Measurements from ENCODE around the gene ADAMTS6. TPM values are rescaled to one million over a fixed set of nuclear protein-coding genes. Genes with fewer than 3 reads are reported as not detected.
"Not testable (repeated sequence)": the region's sequence is repeated elsewhere in the genome, so short reads cannot be mapped to it uniquely, and the experiment has no call there.

The ADAMTS6 gene
- polyA plus RNA-seq, 3 donors = 0.03 to 0.67 (median 0.37) TPM

GRCh38 chr5:65190328-65191053 lies 291.2 kb downstream of the ADAMTS6 start:
- WGBS, 3 donors = 65 to 83% (median 80%) methylated on average over 3 of the region's 3 CpGs
- no peak overlapping the region for H3K27ac ChIP-seq (ENCODE audit: low read depth, low read length)

GRCh38 chr5:65186646-65187227 lies 295.0 kb downstream of the ADAMTS6 start:
- no peak overlapping the region for H3K27ac ChIP-seq (ENCODE audit: low read depth, low read length)
- WGBS, 3 donors = 73 to 78% (median 77%) methylated on average over 2 of the region's 2 CpGs

DNA sequence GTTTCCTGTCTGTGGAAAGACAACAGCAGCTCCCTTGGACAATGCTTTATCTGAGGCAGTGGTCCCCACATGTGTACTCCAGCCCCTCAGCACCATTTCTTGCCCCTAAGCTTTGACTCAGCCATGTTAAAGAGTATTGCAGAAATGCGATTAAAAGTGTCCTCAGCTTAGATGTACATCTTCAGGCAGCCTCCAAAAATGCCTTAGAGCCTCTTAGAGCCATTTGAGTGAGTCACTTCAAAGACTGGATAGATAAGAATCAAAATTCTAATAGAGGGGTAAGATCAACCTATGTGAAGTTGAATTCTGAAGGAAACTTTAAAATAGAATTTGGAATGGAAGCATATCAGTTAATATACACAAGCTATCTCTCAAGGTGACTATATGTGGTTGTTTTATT lies 296.3 kb downstream of the ADAMTS6 start:
- no peak overlapping the region for H3K27ac ChIP-seq (ENCODE audit: low read depth, low read length)
- 89 to 97% (median 97%) methylated on average over 1 of the region's 1 CpG for WGBS, 3 donors

- 68 to 83% (median 74%) methylated on average over 5 of the region's 5 CpGs for WGBS, 3 donors
- no peak overlapping the region for H3K27ac ChIP-seq (ENCODE audit: low read depth, low read length)
These were observed 296.9 kb downstream of the ADAMTS6 start for GRCh38 chr5:65184780-65185179.

- 94 to 97% (median 96%) methylated on average over 18 of the region's 18 CpGs for WGBS, 3 donors
These were observed 307.5 kb downstream of the ADAMTS6 start for GRCh38 chr5:65174231-65174630.

DNA sequence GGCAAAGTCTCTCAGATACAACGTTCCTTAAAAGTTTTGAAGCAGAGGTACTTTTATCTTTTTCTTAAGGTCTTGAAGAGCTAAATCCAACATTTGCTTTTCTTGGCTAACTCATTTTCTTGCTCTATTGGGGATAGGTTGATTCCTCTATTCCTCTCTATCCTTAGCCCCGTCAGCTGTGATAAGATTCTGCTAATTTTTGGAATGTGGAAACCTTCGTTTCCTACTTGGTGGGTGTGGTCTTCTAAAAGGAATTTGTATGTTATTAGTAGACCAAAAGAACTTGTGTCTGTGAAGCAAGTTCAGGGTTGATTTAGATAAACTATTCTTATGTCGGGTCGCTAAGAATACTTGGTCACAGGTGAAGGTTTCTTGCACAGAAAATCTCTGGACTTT lies 308.6 kb downstream of the ADAMTS6 start:
- WGBS, 3 donors = 79 to 82% (median 80%) methylated on average over 5 of the region's 5 CpGs
- H3K27ac ChIP-seq (ENCODE audit: low read depth, low read length) = no peak overlapping the region

More at GRCh38 chr5:65174231-65174630, 307.5 kb downstream of the ADAMTS6 start:
- not testable (repeated sequence) for H3K27ac ChIP-seq (ENCODE audit: low read depth, low read length)

DNA sequence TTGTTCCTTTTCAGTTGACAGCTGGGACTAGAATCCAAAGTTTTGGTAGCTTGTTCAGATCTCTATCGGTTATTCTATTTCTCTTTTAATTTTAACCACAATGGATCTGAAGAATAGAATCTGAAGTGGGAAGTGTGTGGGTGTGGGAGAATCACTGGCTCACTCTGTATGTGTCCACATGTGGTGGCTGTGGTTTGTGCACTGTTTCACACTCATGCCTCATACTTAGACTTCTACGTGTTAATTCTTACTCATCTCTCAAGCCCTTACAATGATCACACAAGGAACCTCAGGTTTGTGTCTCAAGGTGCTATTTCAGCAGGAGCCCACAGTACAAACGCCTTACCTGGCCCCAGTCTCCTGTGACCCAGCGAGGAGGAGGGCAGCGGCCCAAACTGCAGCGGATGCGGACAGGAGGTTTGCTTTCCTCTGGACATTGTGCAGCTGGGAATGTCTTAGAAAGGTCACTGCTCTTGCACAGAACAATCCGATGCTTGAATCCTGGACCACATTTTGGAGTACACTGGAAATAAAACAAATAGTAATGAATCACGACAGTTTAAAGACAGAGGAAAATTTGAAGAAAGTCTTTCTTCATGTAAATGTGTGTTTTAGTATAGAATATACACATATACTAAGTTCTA lies 309.1 kb downstream of the ADAMTS6 start:
- WGBS, 3 donors = 81 to 87% (median 86%) methylated on average over 9 of the region's 9 CpGs
- H3K27ac ChIP-seq (ENCODE audit: low read depth, low read length) = no peak overlapping the region

DNA sequence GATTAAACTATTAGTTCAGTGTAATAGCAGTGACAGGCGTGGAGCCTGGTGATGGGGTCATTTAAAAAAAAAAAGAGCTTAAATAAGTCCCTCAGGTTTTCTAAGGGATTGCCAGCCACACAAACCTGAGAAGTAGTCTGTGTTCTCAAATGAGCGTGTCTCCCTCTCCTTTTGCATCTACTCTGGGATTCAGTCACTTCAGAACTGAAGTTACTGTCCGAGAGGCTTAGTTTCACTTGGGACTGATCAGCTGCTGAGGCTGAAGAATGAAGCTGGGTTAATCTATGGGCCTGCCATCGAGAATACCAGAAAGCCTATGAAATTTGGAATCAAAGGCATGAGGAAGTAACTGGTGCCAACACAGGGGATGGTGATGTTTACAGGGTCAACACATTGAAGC lies 310.1 kb downstream of the ADAMTS6 start:
- no peak overlapping the region for H3K27ac ChIP-seq (ENCODE audit: low read depth, low read length)
- WGBS, 3 donors = 61 to 95% (median 78%) methylated on average over 4 of the region's 4 CpGs

DNA sequence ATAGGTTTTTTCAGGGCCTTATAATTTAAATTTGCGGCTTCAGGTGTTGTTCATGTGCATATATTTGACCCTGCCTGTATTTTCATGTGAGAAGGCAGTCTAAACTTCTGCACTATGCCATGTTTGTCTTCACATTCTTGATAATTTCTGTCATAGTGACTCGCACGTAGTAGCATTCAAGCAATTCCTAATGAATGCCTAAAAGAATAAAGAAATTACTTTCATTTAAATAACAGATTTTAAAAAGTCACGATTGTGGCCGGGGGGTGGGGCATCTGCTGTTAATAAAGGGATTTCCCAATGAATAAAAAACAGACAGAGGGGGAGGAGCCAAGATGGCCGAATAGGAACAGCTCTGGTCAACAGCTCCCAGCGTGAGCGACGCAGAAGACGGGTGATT lies 318.0 kb downstream of the ADAMTS6 start:
- WGBS, 3 donors = 91 to 92% (median 91%) methylated on average over 10 of the region's 10 CpGs
- H3K27ac ChIP-seq (ENCODE audit: low read depth, low read length) = no peak overlapping the region

DNA sequence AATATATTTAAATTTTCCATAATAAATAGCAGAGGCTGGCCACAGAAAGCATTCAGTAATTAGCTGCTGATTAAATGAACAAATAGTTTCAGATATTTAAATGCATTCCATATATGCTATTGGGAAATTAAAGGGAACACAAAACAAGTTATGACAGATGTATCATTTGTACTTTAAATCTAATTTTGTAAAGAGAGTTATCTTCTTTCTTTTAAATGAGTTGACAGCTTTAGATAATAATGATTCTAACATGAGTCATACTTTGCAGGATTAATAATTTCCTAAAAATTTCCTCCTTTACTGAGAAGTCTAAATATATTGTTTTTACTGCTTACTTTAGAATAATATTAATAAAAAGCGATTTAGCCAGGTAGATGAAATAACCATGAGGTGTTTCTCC lies 320.1 kb downstream of the ADAMTS6 start:
- H3K27ac ChIP-seq (ENCODE audit: low read depth, low read length) = no peak overlapping the region
- WGBS, 3 donors = 84 to 98% (median 86%) methylated on average over 1 of the region's 1 CpG

GRCh38 chr5:65157906-65158603 lies 323.7 kb downstream of the ADAMTS6 start:
- 63 to 69% (median 69%) methylated on average over 4 of the region's 4 CpGs for WGBS, 3 donors

DNA sequence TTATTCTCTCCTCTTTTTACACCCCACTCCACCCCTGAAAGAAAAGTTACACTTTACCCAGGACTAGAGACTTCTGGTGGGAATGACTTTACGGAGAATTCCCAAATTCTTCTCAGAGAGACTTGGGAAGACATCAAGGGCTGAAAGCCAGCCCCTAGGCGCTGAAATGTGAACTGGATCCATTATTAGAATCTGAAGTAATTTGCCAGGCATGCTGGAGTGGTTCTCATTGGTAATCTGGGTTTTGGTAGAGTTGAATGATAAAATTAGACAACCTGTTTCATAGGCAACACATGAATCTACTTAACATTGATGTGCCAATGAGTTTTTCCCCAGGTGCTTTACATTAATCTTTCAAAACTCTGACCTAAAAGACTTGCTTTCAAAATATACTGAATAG lies 324.8 kb downstream of the ADAMTS6 start:
- H3K27ac ChIP-seq (ENCODE audit: low read depth, low read length) = no peak overlapping the region
- 91 to 93% (median 92%) methylated on average over 2 of the region's 2 CpGs for WGBS, 3 donors

More at GRCh38 chr5:65157906-65158603, 323.7 kb downstream of the ADAMTS6 start:
- H3K27ac ChIP-seq (ENCODE audit: low read depth, low read length) = no peak overlapping the region

DNA sequence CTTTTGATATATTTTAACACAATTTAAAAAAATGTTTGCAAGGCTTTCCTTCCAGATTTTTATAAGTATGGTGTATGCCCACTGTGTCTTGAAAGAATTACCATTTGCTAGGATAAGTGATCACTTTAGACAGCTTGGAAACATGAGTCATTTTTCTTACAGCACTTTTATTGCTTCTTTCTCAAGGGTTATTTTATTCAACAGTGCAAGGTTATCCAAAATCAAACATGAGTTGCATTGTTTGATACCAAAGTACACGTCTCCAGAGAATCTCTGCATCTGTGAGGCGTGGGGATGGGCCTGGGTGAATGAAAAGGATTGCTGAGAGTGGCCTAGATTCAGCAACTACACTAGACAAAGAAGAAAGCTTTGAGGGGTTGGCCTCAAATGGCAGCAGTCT lies 329.6 kb downstream of the ADAMTS6 start:
- WGBS, 3 donors = 56 to 75% (median 68%) methylated on average over 2 of the region's 2 CpGs
- no peak overlapping the region for H3K27ac ChIP-seq (ENCODE audit: low read depth, low read length)

- H3K27ac ChIP-seq (ENCODE audit: low read depth, low read length) = no peak overlapping the region
- 52 to 64% (median 59%) methylated on average over 5 of the region's 5 CpGs for WGBS, 3 donors
These were observed 330.1 kb downstream of the ADAMTS6 start for GRCh38 chr5:65151614-65152013.

DNA sequence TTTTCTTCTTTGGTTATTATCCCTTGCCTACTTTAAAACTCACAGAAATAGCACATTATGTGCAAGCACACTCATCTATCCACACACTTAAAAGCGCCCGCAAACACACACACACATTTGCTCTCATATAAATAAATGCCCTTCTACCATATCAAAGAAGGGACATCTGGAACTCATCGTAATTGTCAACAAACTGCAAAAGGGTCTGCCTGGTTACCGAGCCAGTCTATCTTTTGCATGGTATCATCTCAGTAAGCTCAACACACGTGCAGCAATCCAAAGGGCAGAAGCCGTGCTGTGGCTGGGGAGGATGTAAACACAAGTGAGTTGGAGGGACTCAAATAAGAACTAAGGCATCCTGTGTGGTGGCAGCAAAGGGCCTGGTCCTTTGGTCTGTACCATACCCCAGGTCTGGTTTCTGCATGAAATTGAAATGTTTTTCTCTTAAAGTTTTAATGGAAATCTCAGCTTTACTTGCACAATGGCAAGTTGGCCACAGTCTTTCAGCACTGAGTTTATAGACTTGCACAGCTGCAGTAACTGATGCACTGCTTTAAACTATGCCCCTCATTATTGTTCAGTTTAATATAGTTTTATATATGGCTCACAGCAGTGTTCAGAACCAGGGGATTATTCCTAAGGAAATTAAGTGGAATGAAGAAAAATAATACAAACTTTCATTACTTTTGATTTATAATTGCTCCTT lies 331.0 kb downstream of the ADAMTS6 start:
- H3K27ac ChIP-seq (ENCODE audit: low read depth, low read length) = no peak overlapping the region
- WGBS, 3 donors = 80 to 91% (median 91%) methylated on average over 6 of the region's 6 CpGs

DNA sequence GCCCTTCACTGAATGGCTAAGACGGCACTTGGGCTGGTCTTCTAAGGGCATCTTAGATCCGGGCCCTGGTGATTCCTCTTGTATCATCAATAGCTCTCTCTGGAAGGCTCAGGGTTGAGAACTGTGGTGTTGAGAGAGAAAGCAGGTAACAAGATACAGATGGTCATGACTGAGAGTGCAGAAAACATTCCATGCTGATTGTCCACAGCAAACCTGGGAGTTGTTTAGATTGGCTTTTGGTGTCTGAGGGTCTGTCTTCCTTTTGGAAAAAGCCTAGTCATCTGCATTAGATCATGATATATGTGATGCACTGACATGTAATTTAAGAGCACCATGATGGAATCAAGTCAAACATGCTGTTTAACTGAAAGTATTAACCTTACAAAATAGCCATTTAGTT lies 331.9 kb downstream of the ADAMTS6 start:
- 91 to 96% (median 91%) methylated on average over 2 of the region's 2 CpGs for WGBS, 3 donors

GRCh38 chr5:65144136-65144871 lies 337.4 kb downstream of the ADAMTS6 start:
- 76 to 85% (median 85%) methylated on average over 9 of the region's 9 CpGs for WGBS, 3 donors

More for the DNA sequence above, 331.9 kb downstream of the ADAMTS6 start:
- H3K27ac ChIP-seq (ENCODE audit: low read depth, low read length) = no peak overlapping the region

GRCh38 chr5:65142511-65143011 lies 339.2 kb downstream of the ADAMTS6 start:
- no peak overlapping the region for H3K27ac ChIP-seq (ENCODE audit: low read depth, low read length)
- 20 to 36% (median 32%) methylated on average over 3 of the region's 3 CpGs for WGBS, 3 donors

More at GRCh38 chr5:65144136-65144871, 337.4 kb downstream of the ADAMTS6 start:
- H3K27ac ChIP-seq (ENCODE audit: low read depth, low read length) = no peak overlapping the region

Data from adipose tissue (tissue), 3 donors.